GM19351 (cell line): ENCODE data around the gene RGS7.
A peak's percentile ranks its signal among the peaks of the same experiment; 100 is the strongest.
"Not testable (repeated sequence)": the region's sequence is repeated elsewhere in the genome, so short reads cannot be mapped to it uniquely, and the experiment has no call there.

Source experiments
- ATAC-seq: cut with Tn5 transposase; IDR thresholded peaks from one replicate; pipeline ENCODE4 v1.9.1; 2021; ENCODE audit warnings: mild to moderate bottlenecking, moderate library complexity; ENCODE audit not compliant: unreplicated experiment

The RGS7 gene

GRCh38 chr1:240743705-240744104, 613.3 kb downstream of the RGS7 start:
- ATAC-seq: no peak

GRCh38 chr1:240739754-240740153, 617.3 kb downstream of the RGS7 start:
- no peak for ATAC-seq

GRCh38 chr1:240739139-240739538, 617.9 kb downstream of the RGS7 start:
- ATAC-seq: no peak

- ATAC-seq: no peak
Measured at GRCh38 chr1:240737766-240738265, 619.2 kb downstream of the RGS7 start.

GRCh38 chr1:240737298-240737697, 619.7 kb downstream of the RGS7 start:
- ATAC-seq: no peak

- not testable (repeated sequence) for ATAC-seq
Measured at GRCh38 chr1:240734705-240735104, 622.3 kb downstream of the RGS7 start.

GRCh38 chr1:240734001-240734400, 623.0 kb downstream of the RGS7 start:
- no peak for ATAC-seq

GRCh38 chr1:240732390-240732789, 624.6 kb downstream of the RGS7 start:
- ATAC-seq: peak; percentile 76
